Stomach (tissue), 9 donors: ENCODE results near the gene STK17A. TPM values are rescaled to one million over a fixed set of nuclear protein-coding genes. Genes with fewer than 3 reads are reported as not detected.

Experiments
- DNase-seq, 2 donors: peaks; one replicate each; pipeline versions ENCODE4 v3.0.0 to v3.0.0-alpha.2; 2013 to 2019
- H3K27ac ChIP-seq, 5 donors: fragments of 200-600 bp in 4 of 5; sonication (generic) in 4 of 5; one replicate each; pipeline ENCODE4 v1.5.1; 2013 to 2019; ENCODE audit warnings: mild to moderate bottlenecking in 1 of 5, moderate library complexity in 1 of 5
- H3K27me3 ChIP-seq, 3 donors: fragments of 200-600 bp; sonication (generic); one replicate each; pipeline ENCODE4 v1.5.1; 2017 to 2019; ENCODE audit warnings: mixed run types in 1 of 3
- H3K36me3 ChIP-seq, 4 donors: fragments of 200-600 bp; sonication (generic); 1 replicate in 3 of 4; 2 replicates in 1 of 4; pipeline ENCODE4 v1.5.1; 2016 to 2019
- H3K4me1 ChIP-seq, 4 donors: fragments of 200-600 bp; sonication (generic); one replicate each; pipeline ENCODE4 v1.5.1; 2016 to 2019
- H3K4me3 ChIP-seq, 4 donors: fragments of 200-600 bp; sonication (generic) in 3 of 4; one replicate each; pipeline ENCODE4 v1.5.1; 2016 to 2019; ENCODE audit warnings: mild to moderate bottlenecking in 1 of 4
- H3K9me3 ChIP-seq, 4 donors: fragments of 200-600 bp; sonication (generic); one replicate each; pipeline ENCODE4 v1.5.1; 2016 to 2019
- EP300 ChIP-seq: sonication (generic); formaldehyde crosslinking; IDR thresholded peaks from one replicate; pipeline ENCODE4 v1.6.1; 2017; ENCODE audit warnings: antibody characterized with exemption
- POLR2A ChIP-seq, 4 donors: fragments of 450-650 bp; IDR thresholded peaks; one replicate each; pipeline ENCODE4 v1.6.1; 2016; ENCODE audit warnings: antibody characterized with exemption in 4 of 4, control low read depth in 2 of 4, mild to moderate bottlenecking in 1 of 4, moderate library complexity in 1 of 4
- POLR2AphosphoS5 ChIP-seq, 3 donors: sonication (generic); formaldehyde crosslinking; IDR thresholded peaks; one replicate each; pipeline ENCODE4 v1.6.1; 2016; ENCODE audit warnings: antibody characterized with exemption in 3 of 3
- WGBS, 5 donors: extraction: QIAGEN DNeasy Blood & Tissue Kit in 3 of 5; methylation state at CpG; one replicate each; pipeline versions ENCODE4 v1.1.5 to v1.1.7; 2013 to 2018; 5-methylcytosine and 5-hydroxymethylcytosine counted together
- intact Hi-C: fragments of 100-400 bp; cut with DNase I; formaldehyde crosslinking; loops from one replicate; pipeline ENCODE4 v1.15.1; 2023; ENCODE audit warnings: low total_unique reads
- polyA plus RNA-seq, 3 donors: library from polyadenylated mRNA; stranded (reverse); fragments of 200-250 nt; gene quantifications; one replicate each; pipeline ENCODE4 v1.2.3, GENCODE V29; 2013
- total RNA-seq, 5 donors: library from RNA; depleted of rRNA; stranded (reverse); fragments of >200 nt; gene quantifications; one replicate each; pipeline versions ENCODE4 v1.1.0 to v1.2.3, GENCODE V29; 2014 to 2016
- TF ChIP-seq, protein P1 (sequence below), 7 experiments: fragments of 450-650 bp in 4 of 7; fragments of 200-600 bp in 3 of 7; sonication (generic) in 3 of 7; IDR thresholded peaks; one replicate each; pipeline ENCODE4 v1.5.1; 2016 to 2019; ENCODE audit warnings: antibody characterized with exemption in 7 of 7, control low read depth in 2 of 7, mild to moderate bottlenecking in 1 of 7
- donor health status: healthy with polysubstance abuse.
- donor health status: Bipolar disorder and iron deficiency.
- donor health status: healthy.

The STK17A gene
- total and polyA plus RNA-seq, 8 donors: 6.3 to 33.0 (median 27.0) TPM

DNA sequence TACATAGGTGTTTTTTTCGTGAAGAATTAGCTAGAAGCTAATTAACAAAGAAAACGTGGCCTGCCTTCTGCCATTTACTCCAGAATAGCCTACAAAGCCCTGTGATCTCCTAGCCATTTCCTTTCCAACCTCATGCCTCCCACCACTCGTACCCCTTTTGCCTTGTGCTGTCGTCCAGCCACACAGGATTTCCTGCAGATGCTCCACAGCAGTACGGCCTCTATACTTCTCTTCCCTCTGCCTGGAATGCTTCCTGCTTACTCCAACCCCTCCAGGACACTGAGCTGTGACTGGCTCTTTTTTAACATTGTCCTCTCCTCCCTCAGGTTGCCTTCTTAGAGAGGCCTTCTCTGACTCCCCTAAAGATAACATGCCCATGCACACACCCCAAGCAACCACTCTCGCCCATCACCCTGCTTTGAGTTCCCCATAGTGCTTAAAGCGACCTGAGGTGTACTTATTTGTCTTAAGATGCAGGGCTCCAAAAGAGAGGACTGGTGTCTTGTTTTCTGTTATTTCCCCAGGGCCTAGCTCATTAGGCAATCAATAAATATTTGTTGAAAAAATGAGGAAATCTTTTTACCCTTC lies 32.7 kb downstream of the STK17A start:
- H3K4me1 ChIP-seq: peaks cover 0 to 37% (median 16%) of the 10 kb centered on the region in 4 donors
- H3K27me3 ChIP-seq: no peaks in the 10 kb centered on the region
- WGBS, 5 donors: 73 to 87% (median 84%) methylated on average over 7 of the region's 7 CpGs
- H3K4me3 ChIP-seq: no peak overlapping the region
- peaks cover 5 to 52% (median 35%) of the 10 kb centered on the region in 4 donors for H3K36me3 ChIP-seq
- intact Hi-C loops: no loop called here
- H3K9me3 ChIP-seq: no peaks in the 10 kb centered on the region
- no peak for DNase-seq
- TF ChIP-seq POLR2A (IDR thresholded peaks at IDR 0.05) (no peak), POLR2AphosphoS5 (IDR thresholded peaks at IDR 0.05) (no peak), EP300 (no peak)
- TF ChIP-seq, protein P1, sequence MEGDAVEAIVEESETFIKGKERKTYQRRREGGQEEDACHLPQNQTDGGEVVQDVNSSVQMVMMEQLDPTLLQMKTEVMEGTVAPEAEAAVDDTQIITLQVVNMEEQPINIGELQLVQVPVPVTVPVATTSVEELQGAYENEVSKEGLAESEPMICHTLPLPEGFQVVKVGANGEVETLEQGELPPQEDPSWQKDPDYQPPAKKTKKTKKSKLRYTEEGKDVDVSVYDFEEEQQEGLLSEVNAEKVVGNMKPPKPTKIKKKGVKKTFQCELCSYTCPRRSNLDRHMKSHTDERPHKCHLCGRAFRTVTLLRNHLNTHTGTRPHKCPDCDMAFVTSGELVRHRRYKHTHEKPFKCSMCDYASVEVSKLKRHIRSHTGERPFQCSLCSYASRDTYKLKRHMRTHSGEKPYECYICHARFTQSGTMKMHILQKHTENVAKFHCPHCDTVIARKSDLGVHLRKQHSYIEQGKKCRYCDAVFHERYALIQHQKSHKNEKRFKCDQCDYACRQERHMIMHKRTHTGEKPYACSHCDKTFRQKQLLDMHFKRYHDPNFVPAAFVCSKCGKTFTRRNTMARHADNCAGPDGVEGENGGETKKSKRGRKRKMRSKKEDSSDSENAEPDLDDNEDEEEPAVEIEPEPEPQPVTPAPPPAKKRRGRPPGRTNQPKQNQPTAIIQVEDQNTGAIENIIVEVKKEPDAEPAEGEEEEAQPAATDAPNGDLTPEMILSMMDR (IDR thresholded peaks at IDR 0.05): no peak
- no peak overlapping the region for H3K27ac ChIP-seq

DNA sequence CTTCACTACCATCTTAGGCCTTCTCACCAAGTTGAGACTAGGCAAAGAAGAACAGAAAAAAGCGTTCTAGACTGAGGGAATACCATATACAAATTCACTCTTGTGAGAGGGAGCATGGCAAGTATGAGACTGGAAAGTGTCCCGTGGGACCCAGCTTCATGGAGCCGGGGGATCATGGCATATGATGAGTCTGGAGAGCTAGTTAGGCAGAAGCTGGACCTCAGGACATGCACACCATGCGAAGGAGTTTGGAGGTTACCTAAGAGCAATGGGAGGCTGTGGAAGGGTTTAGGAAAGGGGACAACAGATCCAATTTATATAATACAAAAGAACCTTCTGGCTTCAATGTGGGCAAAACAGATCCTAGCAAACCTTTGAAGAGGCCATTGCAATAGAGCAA lies 34.1 kb downstream of the STK17A start:
- WGBS, 5 donors: 96 to 99% (median 98%) methylated on average over 4 of the region's 4 CpGs
- no peaks in the 10 kb centered on the region for H3K27me3 ChIP-seq
- H3K27ac ChIP-seq: no peak overlapping the region
- no peaks in the 10 kb centered on the region for H3K9me3 ChIP-seq
- intact Hi-C loops: no loop called here
- no peak for DNase-seq
- H3K4me1 ChIP-seq: peaks cover 0 to 34% (median 13%) of the 10 kb centered on the region in 4 donors
- TF ChIP-seq POLR2AphosphoS5 (IDR thresholded peaks at IDR 0.05) (no peak), EP300 (no peak), POLR2A (IDR thresholded peaks at IDR 0.05) (no peak)
- TF ChIP-seq, protein P1 (IDR thresholded peaks at IDR 0.05): no peak
- peaks cover 5 to 58% (median 36%) of the 10 kb centered on the region in 4 donors for H3K36me3 ChIP-seq
- H3K4me3 ChIP-seq: no peak overlapping the region

DNA sequence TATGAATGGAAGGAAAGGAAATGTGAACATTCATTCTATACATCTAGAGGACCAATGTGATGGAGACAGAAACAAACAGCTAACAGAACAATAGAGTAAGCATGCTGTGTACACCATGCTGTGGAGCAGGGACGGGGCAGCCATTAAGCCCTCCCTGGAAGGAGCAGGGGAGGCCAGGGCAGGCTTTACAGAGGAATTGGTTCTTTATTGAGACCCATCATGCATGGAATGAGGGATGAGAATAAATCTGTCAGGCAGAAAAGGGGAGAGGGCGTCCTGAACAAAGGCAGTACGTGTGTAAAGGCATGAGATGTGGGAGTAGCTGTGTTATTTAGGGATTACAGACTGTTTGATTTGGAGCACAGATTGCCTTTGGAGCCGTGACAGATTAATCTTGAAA lies 35.2 kb downstream of the STK17A start:
- 50 to 63% (median 54%) methylated on average over 4 of the region's 4 CpGs for WGBS, 5 donors
- H3K4me3 ChIP-seq: no peak overlapping the region
- peaks cover 5 to 60% (median 33%) of the 10 kb centered on the region in 4 donors for H3K36me3 ChIP-seq
- no peaks in the 10 kb centered on the region for H3K27me3 ChIP-seq
- intact Hi-C loops: no loop called here
- TF ChIP-seq, protein P1 (IDR thresholded peaks at IDR 0.05): no peak
- TF ChIP-seq EP300 (no peak), POLR2AphosphoS5 (IDR thresholded peaks at IDR 0.05) (no peak)
- no peaks in the 10 kb centered on the region for H3K9me3 ChIP-seq
- H3K27ac ChIP-seq: no peak overlapping the region
- no peak for DNase-seq
- H3K4me1 ChIP-seq: peaks cover 0 to 23% (median 7%) of the 10 kb centered on the region in 4 donors

DNA sequence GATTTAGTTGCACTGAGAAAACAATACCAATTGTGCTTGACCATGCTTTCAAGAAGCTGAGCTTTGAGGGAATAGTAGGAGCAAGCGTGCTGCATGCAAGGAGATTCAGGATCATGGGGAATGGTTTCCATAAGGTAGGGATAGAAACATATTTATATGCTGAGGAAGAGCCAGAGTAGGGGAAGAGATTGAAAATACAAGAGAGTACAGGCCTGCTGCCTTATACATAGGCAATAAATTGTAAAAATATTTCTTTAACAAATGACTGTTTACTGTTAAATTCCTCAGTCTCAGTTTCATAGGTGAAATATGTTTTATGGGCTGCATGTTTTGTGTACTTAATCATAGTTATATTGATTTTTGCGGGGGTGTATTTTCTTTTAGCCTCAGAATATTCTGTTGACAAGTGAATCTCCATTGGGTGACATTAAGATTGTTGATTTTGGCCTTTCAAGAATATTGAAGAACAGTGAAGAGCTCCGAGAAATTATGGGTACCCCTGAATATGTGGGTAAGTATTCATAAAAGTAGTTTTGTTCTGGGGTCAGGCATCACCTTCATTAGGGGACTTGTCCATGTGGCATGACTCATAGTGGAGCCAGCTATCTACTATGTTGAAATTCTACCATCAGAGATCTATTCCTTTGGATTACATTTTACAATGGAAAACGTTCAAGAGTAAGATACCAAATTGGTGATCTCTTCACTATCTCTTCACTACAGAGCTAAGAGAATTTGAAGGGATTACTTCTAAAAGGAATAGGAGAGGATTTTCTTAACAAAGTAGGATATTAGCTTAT lies 36.5 kb downstream of the STK17A start:
- Histone ChIP-seq H3K9me3 (no peaks in the 10 kb centered on the region), H3K4me1 (peaks cover 0 to 20% (median 5%) of the 10 kb centered on the region in 4 donors), H3K4me3 (no peak overlapping the region), H3K36me3 (peaks cover 5 to 73% (median 37%) of the 10 kb centered on the region in 4 donors), H3K27me3 (no peaks in the 10 kb centered on the region), H3K27ac (no peak overlapping the region)
- no peak for TF ChIP-seq POLR2A (IDR thresholded peaks at IDR 0.05)
- TF ChIP-seq, protein P1 (IDR thresholded peaks at IDR 0.05): no peak
- TF ChIP-seq EP300: no peak
- no peak for TF ChIP-seq POLR2AphosphoS5 (IDR thresholded peaks at IDR 0.05)
- no peak for DNase-seq
- intact Hi-C loops: no loop called here
- 85 to 90% (median 87%) methylated on average over 4 of the region's 4 CpGs for WGBS, 5 donors
